Large intestine (tissue), 3 donors: Measurements from ENCODE around the gene DTNBP1. TPM values are rescaled to one million over a fixed set of nuclear protein-coding genes. Genes with fewer than 3 reads are reported as not detected.

Source experiments
- DNase-seq, 2 donors: peaks; one replicate each; pipeline versions ENCODE4 v3.0.0 to v3.0.0-alpha.2; 2013
- H3K27ac ChIP-seq: one replicate; pipeline ENCODE4 v1.5.1; 2013; ENCODE audit warnings: low read length
- H3K27me3 ChIP-seq: 2 replicates; pipeline ENCODE4 v1.6.1; 2013; ENCODE audit warnings: low read length; ENCODE audit not compliant: control insufficient read depth, insufficient read depth
- H3K36me3 ChIP-seq: 2 replicates; pipeline ENCODE4 v1.6.1; 2013; ENCODE audit warnings: low read length; ENCODE audit not compliant: control insufficient read depth, insufficient read depth
- H3K4me1 ChIP-seq: one replicate; pipeline ENCODE4 v1.6.1; 2013; ENCODE audit warnings: low read length; ENCODE audit not compliant: control insufficient read depth, insufficient read depth
- H3K4me3 ChIP-seq: one replicate; pipeline ENCODE4 v1.5.1; 2013; ENCODE audit warnings: low read length
- H3K9me3 ChIP-seq: one replicate; pipeline ENCODE4 v1.6.1; 2013; ENCODE audit warnings: mild to moderate bottlenecking, low read depth, low read length, moderate library complexity; ENCODE audit not compliant: control insufficient read depth
- WGBS: methylation state at CpG from one replicate; pipeline ENCODE4 v1.1.5; 2013; ENCODE audit warnings: low lambda C conversion rate; ENCODE audit not compliant: insufficient coverage; 5-methylcytosine and 5-hydroxymethylcytosine counted together
- polyA plus RNA-seq: library from polyadenylated mRNA; unstranded; fragments of 120-200 nt; gene quantifications from one replicate; pipeline ENCODE4 v1.2.1, GENCODE V29; 2013

The DTNBP1 gene
- polyA plus RNA-seq, 1 donor = 20.9 TPM

DNA sequence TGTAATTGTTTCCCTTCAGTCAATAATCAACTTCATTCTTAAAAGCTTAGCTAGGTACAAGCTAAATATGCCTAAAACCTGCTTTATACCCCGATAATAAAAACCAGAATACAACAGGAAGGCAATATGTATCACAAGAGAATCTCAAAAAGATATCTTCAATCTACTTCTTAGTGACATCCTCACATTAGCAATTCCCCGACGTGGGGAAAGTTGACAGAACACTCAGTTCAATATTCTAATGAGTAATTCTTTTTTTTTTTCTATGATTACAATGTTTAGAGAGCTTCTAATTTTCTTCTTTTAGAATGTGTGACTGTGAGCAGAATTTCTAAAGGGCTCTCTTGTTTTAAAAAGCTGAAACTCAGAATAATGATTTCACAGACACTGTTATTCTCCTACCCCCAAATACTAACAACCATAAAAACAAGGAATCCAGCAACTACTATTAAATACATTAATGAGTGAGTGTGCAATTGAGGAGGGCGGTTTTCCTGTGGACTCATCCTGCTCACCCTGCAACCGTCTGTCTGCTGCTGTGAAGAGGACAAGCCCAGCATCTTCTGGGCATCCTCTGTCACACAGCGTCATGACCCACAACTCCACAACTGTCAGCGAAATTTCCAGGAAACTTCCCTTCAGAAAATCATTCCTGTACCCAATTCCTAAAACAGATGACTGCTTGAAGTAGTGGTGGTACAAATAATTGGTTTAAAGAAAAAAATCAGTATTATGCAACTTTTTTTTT lies 68.1 kb downstream of the DTNBP1 start:
- Histone ChIP-seq H3K4me1 (no peaks in the 10 kb centered on the region), H3K4me3 (no peak overlapping the region), H3K9me3 (no peaks in the 10 kb centered on the region), H3K27me3 (no peaks in the 10 kb centered on the region), H3K27ac (no peak overlapping the region), H3K36me3 (no peaks in the 10 kb centered on the region)
- DNase-seq = no peak
- WGBS = 100% methylated on average over 2 of the region's 7 CpGs

DNA sequence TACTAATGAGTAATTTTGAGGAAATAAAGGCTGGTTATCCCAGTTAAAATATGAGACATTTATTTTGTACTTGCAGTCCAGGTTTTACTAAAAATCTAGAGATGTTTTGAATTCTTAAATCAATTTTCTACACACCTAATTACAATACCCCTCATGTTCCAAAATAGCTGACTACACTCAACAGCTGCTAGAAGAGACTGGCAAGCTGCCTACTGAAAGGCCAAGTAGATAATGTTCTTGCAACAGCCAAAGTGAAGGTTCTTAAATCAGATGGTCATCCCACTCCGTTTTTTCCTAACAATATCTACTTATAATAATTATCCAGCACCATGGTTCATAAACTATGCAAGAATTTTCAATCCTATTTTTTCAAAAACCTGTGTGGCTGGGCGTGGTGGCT lies 69.0 kb downstream of the DTNBP1 start:
- WGBS = no CpG with 5 or more reads among the region's 2 CpGs
- Histone ChIP-seq H3K27me3 (no peaks in the 10 kb centered on the region), H3K27ac (no peak overlapping the region), H3K4me1 (no peaks in the 10 kb centered on the region), H3K4me3 (no peak overlapping the region), H3K36me3 (no peaks in the 10 kb centered on the region), H3K9me3 (no peaks in the 10 kb centered on the region)
- no peak for DNase-seq

DNA sequence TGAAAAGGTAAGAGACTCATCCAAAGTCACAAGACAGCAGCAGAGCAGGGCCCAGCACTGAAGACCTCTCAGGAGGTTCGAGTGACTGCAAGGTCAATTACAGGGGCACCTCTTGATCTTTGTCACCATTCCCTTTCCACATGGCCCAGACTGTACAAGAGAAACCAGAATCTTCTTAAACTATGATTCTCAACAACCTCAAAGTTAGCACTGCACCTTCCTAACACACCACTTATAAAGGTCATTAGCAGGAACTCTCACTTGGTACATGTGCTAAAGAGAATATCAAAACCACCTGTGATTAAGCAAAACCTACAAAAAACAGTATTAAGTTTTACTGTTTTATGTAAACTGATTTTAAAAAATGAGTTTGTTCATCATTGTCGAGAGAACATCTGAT lies 70.2 kb downstream of the DTNBP1 start:
- no peaks in the 10 kb centered on the region for H3K4me1 ChIP-seq
- no peak overlapping the region for H3K27ac ChIP-seq
- no peak overlapping the region for H3K4me3 ChIP-seq
- no peaks in the 10 kb centered on the region for H3K36me3 ChIP-seq
- DNase-seq = no peak
- no peaks in the 10 kb centered on the region for H3K27me3 ChIP-seq
- WGBS = no CpG with 5 or more reads among the region's 2 CpGs
- H3K9me3 ChIP-seq = no peaks in the 10 kb centered on the region

DNA sequence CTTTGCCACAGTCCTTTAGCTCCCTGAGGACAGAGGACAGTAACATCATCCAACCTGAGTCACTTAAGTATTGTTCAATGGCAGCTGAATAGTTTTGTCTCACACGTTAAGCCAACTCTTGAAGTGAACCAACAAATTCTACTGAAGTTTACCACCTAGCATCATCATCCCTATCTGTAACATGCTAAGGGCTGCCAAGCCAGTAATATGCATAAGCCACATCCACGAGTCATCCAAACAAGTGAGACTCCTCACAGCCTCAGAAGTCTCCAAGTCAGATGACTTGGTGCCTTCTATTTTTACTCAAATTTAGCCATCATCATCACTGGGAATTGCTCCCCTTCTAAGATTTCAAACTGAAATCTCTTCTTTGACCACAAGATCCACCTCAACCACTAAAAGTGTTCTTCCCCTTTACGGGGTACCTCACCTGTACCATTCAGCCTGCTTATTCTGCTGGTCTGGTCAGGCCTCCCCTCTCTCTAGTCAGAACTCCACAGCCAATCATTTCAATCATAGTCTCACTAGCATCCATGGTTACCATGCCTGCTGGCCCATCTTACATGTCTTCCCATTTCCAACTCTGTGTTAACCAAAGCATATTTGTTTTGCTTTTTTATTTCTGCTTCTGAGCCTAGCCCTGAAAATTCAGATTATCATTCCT lies 73.7 kb downstream of the DTNBP1 start:
- no CpG with 5 or more reads among the region's 3 CpGs for WGBS
- Histone ChIP-seq H3K27me3 (no peaks in the 10 kb centered on the region), H3K4me1 (no peaks in the 10 kb centered on the region), H3K36me3 (no peaks in the 10 kb centered on the region), H3K27ac (no peak overlapping the region), H3K9me3 (no peaks in the 10 kb centered on the region), H3K4me3 (no peak overlapping the region)
- no peak for DNase-seq

DNA sequence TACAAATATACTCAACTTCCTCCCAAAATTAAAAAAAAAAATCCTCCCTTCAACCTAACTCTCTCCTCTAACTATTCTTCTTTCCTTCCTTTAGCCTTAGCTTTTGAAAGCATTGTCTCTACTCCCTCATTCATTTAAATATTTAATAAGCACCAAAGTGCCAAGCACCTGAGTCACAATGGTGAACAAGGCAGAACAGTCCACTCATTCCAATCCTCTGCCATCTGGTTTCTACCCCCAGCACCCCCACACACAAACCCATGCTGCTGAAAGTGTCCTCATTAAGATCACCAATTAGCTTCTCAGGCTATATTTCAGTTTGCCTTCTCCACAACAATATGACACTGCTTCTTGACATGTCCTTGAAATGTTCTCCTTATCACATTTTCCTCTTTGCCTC lies 76.3 kb downstream of the DTNBP1 start:
- no peaks in the 10 kb centered on the region for H3K27me3 ChIP-seq
- no peaks in the 10 kb centered on the region for H3K9me3 ChIP-seq
- no peaks in the 10 kb centered on the region for H3K36me3 ChIP-seq
- no peaks in the 10 kb centered on the region for H3K4me1 ChIP-seq
- no peak for DNase-seq
- no peak overlapping the region for H3K4me3 ChIP-seq
- no peak overlapping the region for H3K27ac ChIP-seq

DNA sequence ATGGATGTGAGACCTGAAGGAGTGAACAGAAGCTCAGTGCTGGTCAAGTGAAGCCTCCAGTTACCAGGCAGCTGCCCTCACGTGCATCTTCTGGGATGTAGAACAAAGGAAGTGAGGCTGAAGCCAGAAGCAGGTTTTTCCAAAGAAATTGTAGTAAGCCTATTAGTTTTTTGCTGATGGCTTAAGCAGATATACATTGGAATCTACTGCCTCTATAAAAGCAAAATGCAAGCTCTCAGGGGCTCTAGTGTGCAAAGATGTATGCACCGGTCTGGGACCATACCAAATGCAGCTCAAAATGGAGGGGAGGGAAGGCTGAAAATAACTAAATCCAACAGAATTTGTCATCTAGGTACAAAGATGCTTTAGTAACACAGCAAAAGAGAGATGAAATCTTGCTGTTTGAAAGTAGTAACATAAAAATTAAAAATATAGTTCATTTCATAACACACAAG lies 77.0 kb downstream of the DTNBP1 start:
- WGBS = no CpG with 5 or more reads among the region's 2 CpGs
- DNase-seq = no peak
- Histone ChIP-seq H3K4me1 (no peaks in the 10 kb centered on the region), H3K4me3 (no peak overlapping the region), H3K36me3 (no peaks in the 10 kb centered on the region), H3K27me3 (no peaks in the 10 kb centered on the region), H3K9me3 (no peaks in the 10 kb centered on the region), H3K27ac (no peak overlapping the region)

DNA sequence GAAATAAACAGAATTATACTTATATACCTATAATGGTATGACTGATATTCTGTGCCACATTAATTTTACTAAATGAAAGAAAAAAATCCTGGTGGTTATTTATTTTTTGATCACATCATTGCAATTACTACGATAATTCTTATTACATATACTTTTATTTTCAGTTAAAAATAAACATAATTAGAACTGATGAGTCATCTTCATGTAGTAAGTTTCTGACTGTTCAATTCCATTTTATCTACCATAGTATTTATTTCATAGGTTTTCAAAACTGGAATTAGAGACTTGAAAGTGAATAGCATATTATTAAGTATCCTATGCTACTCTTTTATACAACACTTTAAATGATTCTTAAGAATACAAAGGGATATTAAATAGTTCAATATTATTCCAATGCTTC lies 80.3 kb downstream of the DTNBP1 start:
- no peaks in the 10 kb centered on the region for H3K27me3 ChIP-seq
- no peaks in the 10 kb centered on the region for H3K36me3 ChIP-seq
- H3K4me1 ChIP-seq = no peaks in the 10 kb centered on the region
- H3K9me3 ChIP-seq = no peaks in the 10 kb centered on the region
- DNase-seq = no peak
- no CpG with 5 or more reads among the region's 1 CpG for WGBS
- no peak overlapping the region for H3K27ac ChIP-seq
- H3K4me3 ChIP-seq = no peak overlapping the region

DNA sequence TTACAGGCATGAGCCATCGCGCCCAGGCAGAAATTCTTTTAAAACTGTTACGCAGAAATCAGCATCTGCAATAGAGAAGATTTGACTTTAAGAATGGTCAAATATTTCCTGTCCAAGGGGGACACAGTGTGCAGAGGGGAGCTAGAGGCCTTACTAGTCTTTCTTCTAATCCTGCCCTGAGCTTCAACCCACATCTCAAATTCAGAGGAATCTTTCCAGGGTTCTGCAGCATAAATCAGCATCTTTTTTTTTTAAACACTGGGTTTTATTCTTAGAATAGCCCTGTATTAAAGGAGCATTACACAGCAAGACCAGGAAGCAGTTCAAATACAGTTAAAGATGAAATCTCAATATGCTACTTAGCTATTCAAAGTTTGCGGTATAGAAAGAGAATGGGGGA lies 81.1 kb downstream of the DTNBP1 start:
- Histone ChIP-seq H3K27ac (no peak overlapping the region), H3K4me3 (no peak overlapping the region), H3K36me3 (no peaks in the 10 kb centered on the region), H3K27me3 (no peaks in the 10 kb centered on the region), H3K4me1 (no peaks in the 10 kb centered on the region), H3K9me3 (no peaks in the 10 kb centered on the region)
- DNase-seq = no peak
- 89% methylated on average over 1 of the region's 4 CpGs for WGBS

DNA sequence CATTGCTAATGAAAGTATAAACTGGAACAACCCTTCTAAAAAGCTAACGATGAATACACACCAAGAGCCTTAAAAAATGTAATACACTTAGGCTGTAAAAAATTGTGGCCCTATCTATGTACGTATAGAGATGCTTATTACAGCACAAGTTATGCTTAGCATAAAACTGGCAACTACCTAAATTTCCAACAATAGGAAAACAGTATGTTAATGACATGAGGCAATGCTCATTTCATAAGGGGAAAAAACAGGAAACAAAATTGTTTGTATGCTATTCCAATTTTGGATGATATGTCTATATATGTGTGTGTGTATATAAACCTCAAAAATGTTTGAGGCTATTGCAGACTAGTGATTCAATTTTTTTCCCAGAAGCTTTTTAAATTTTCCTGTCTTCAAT lies 82.5 kb downstream of the DTNBP1 start:
- no CpG with 5 or more reads among the region's 2 CpGs for WGBS
- H3K27me3 ChIP-seq = no peaks in the 10 kb centered on the region
- H3K9me3 ChIP-seq = no peaks in the 10 kb centered on the region
- H3K4me3 ChIP-seq = no peak overlapping the region
- no peaks in the 10 kb centered on the region for H3K36me3 ChIP-seq
- H3K4me1 ChIP-seq = no peaks in the 10 kb centered on the region
- no peak for DNase-seq
- no peak overlapping the region for H3K27ac ChIP-seq

DNA sequence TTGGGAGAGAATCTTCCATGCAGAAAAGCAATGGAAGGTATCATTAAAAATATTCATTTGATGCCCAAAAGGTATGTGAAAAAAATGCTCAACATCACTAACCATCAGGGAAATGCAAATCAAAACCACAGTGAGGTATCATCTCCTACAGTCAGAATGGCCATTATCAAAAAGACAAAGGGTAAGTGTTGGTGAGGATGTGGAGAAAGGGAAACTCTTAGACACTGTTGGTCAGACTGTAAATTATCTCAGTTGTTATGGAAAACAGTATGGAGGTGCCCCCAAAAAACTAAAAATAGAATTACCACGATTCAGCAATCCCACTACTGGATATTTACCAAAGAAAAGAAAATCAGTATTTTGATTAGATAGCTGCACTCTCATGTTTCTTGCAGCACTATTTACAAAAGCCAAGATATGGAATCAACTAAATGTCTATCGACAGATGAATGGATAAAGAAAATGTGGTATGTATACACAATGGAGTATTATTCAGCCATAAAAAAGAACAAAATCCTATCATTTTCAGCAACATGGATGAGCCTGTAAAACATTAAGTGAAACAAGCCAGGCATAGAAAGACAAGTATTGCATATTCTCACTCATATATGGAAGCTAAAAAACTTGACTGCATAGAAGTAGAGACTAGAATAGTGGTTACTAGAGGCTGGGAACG lies 84.0 kb downstream of the DTNBP1 start:
- H3K27ac ChIP-seq = no peak overlapping the region
- H3K4me1 ChIP-seq = no peaks in the 10 kb centered on the region
- DNase-seq = no peak
- no peaks in the 10 kb centered on the region for H3K27me3 ChIP-seq
- no peaks in the 10 kb centered on the region for H3K9me3 ChIP-seq
- H3K4me3 ChIP-seq = no peak overlapping the region
- 83% methylated on average over 1 of the region's 3 CpGs for WGBS
- H3K36me3 ChIP-seq = no peaks in the 10 kb centered on the region
